NCI-H748 (cell line): ENCODE data around the gene IL37.

Source experiments
- DNase-seq: peaks from one replicate; lab custom pipeline; 2025; ENCODE audit not compliant: unreplicated experiment; lab: John Stamatoyannopoulos, UW

IL37 gene, protein sequence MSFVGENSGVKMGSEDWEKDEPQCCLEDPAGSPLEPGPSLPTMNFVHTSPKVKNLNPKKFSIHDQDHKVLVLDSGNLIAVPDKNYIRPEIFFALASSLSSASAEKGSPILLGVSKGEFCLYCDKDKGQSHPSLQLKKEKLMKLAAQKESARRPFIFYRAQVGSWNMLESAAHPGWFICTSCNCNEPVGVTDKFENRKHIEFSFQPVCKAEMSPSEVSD

DNA sequence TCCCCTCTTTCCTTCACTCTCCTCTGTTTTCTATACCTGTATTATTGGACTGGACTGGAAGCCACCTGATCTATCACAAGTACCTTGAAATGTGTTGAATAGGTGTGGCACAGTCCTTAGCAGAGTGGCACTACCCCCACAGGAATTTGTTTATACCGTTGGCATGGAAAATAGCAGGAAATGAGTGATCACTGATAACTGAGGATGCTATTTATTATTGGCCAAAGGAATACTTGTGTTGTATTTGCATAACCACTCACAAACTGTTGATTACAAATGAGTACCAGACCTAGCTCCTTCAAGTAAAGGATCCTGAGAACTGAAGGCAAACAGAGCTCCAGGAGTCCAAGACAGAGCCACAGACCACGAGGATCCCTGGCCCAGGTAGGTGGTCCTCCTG, at the start of gene IL37:
TSS of gene IL37 (plus strand) at position 301 of the 400 bp plus-strand sequence. CDS start 1,848 bp downstream, outside the sequence.
- DNase-seq = no peak

DNA sequence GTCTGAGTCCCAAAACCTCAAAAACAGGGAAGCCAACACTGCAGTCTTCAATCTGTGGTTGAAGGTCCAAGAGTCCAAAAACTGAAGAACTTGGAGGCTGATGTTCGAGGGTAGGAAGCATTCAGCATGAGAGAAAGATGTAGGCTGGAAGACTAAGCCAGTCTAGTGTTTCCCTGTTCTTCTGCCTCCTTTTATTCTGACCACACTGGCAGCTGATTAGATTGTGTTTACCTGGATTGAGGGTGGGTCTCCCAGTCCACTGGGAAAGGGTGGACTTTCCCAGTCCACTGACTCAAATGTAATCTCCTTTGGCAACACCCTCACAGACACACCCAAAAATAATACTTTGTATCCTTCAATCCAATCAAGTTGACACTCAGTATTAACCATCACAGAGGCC, 46.9 kb upstream of the IL37 start:
- no peak for DNase-seq

DNA sequence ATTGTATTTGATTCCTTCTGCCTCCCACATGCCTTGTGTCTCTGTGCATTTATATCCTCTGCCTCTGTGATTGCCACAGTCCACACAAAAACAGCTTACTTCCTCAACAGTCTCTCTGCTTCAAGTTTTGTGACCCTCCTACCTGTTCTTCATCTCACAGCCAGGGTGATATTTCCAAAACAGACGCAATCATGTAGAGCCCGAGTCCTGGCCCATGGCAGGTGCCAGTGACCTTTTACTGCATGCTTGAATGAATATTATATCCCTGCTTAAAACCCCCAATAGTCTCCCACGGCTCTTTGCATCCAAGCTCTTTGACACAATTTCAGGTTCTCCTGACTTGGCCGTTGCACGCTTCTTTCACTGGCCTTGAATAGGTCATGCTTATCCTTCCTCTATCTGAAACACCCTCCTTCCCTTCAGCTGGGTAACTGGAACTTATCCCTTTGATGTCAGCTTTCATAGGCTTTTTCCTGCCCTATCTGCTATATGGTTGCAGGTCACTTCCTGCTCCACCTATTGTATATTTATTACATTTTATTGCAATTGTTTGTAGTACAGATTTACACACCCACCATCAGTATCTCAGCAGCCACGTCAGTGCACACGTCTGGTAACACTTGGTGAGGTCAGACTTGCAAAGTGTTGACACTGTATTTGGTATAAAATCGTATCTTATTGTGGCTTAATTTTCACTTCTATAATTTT, 44.7 kb upstream of the IL37 start:
- no peak for DNase-seq

DNA sequence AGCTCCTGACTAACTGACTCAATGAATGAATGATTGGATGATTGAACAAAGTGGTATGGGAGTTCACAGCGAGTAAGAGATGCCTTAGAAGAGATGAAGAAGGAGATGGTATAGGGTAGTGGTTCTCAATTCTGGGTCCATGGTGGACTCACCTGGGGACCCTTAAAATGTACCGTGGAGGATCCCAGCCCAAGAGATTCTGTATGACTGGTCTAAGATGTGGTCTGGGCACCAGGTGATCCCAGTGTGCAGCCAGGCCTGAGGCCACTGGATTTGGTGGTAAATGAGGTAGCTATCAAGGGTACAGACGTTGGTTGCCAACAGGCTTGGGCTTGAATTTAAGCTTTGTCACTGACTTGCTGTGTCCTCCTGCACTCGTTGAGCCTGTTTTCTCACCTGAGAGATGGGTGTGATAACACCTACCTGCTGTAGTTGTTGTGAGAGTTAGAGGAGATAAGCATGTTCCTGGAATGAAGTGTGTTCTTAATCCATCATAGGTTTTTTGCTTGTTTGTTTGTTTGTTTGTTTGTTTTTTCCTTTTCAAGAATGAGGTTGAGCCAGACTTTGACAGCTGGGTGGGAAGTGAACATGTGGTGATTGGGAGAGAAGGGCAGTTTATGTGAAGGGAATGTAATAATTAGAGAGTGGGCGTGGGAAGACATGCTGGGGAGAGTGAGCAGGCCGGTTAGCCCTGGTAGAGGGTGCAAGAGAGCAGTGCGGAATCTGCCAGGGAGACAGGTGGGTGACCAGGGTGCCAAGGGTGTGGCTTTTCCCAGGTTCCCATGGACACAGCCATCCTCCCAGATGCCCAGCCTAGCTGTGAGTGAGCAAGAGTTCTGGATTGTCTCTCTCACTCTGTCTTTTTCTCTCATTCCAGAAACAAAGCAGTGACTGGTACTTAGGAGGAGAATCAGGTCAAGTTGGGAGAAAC, 43.0 kb upstream of the IL37 start:
- DNase-seq = no peak

- DNase-seq = peak; percentile 97
Observed at GRCh38 chr2:112869258-112869842, 41.6 kb upstream of the IL37 start.

GRCh38 chr2:112870841-112871835, 39.8 kb upstream of the IL37 start:
- no peak for DNase-seq

DNA sequence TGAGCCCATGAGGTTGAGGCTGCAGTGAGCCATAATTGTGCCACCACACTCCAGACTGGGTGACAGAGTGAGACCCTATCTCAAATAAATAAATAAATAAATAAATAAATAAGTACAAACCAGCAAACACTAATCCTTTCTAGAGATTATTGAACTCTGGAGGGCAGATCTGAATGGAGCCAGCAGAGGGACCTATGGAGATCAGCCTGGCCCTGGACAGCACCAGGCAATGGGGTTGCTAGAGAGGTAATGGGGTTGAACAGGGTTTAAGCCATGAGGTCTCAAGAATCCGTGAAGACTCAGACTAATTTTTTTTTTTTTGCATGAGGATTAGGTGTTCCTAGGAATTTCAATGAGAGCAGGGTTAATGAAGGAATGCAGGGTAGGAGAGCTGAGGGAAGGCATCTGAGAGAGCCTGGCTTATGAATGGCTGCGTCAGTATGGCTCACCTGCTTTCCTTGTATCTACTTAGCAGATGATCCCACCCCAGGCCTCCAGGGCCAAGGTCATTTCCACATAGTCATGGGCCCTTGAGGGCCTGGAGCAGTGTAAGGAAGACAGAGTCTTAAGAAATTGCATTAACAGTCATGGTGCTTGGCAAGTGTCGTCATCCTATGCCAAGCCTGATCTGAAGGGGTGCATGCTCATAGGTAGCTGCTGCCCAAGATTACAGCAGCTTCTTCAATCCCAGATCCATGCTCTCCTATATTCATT, 34.6 kb upstream of the IL37 start:
- no peak for DNase-seq

GRCh38 chr2:112876971-112877361, 34.0 kb upstream of the IL37 start:
- DNase-seq = no peak

DNA sequence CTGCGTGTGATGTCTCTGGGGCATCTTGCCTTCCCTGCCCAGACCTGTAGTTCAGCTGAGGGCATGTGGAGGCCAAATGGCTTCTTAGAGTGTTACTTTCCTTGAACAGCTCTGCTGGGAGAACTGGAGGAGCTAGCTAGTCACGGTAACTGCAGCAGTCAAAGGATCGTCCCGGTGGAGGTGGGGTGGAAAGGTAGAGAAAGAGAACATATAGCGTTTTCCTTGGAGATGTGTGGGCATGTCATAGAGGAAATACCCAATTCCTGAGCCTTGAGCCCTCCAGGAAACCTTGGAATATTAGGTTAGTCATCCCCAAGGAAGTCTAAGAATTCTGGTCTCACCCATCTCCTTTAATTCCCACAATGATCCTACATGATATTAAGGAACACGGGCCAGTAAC, 33.5 kb upstream of the IL37 start:
- DNase-seq = no peak

DNA sequence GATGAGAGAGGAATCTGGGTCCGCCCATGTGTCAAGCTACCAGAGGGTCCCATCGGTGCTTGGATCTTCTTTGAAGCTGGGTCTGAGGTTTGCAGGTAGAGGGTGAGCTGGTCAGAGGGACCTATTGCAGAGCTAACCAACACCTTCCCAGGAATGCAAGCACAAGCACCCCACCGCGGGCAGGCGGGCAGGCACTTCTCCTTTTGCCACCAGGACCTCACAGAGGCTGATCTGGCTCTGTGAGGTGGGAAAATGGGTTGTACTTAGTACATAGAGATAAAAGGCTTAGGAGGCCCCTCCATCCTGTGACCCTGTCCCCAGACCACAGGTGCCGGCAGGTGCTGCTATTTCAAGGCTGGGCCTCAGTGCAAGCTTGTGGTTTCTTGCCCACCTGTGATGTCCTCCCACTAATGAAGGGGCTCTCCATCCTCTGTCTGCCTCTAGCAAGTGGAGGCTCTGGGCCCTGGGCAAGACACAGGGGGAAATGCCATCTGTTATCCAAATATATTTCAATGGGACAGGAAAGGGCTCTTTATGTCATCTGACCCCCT, 31.4 kb upstream of the IL37 start:
- no peak for DNase-seq

- no peak for DNase-seq
Observed at GRCh38 chr2:112880091-112880531, 30.9 kb upstream of the IL37 start.

- DNase-seq = no peak
Observed at GRCh38 chr2:112880696-112881095, 30.3 kb upstream of the IL37 start.

DNA sequence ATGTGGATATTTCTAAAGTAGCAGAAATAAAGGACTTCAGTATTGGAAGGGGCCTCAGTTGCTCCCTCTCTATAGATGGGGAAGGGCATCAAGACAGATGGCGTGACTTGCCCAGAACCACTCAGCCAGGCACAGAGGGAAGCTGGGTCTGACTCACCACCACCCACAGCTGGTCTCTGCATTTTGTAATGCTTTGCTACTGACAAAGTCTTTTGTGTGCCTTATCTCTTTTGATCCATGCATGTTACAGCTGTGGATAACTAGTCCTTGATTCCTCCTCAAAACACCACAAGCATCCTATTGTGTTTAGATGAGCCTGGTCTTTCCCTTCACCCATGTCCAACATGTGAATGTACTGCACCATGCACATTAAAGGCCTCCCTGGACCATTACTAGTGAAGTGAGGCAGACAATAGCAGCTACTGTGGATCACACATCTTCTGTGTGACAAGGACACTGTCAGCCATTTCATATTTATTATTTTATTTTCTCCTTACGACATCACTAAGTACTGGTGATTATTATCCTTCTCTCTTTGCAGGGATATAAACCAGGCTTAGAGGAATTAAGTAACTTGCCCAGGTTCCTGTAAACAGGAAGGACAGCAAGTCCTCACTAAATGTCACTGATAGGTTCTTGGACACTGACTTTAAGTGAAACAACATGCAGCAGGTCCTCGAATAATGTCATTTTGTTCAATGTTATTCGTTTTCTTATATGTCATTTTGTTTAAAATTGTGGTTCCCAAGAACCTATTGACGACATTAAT, 29.6 kb upstream of the IL37 start:
- no peak for DNase-seq

DNA sequence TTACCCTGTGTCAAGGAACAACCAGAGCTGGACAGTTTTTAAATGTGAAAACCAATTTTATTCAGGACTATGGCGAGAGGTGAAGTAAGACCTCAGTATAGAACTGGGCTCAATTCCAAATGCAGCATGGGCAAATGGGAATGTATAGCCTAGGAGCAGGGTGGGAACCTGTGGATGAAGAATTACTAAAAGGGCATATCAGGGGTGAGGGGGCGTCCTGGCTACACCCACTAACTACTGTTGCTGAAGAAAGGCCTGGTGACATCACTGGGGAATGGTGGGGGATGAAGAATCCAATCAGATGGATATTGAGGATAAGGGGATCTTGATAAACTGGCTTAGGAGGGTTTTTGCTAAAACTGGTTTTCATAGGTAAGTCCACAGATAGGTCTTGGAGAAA, 27.3 kb upstream of the IL37 start:
- DNase-seq = no peak

GRCh38 chr2:112884869-112885505, 26.0 kb upstream of the IL37 start:
- peak; percentile 40 for DNase-seq

GRCh38 chr2:112885506-112885902, 25.5 kb upstream of the IL37 start:
- no peak for DNase-seq

GRCh38 chr2:112886291-112886690, 24.7 kb upstream of the IL37 start:
- DNase-seq = no peak
